Measurements from ENCODE around the gene KLHL22.
A peak's percentile ranks its signal among the peaks of the same experiment; 100 is the strongest.
"Not testable (repeated sequence)": the region's sequence is repeated elsewhere in the genome, so short reads cannot be mapped to it uniquely, and the experiment has no call there.

KLHL22 gene

GRCh38 chr22:20400606-20401375 lies 94.8 kb downstream of the KLHL22 start:
- DNase-seq (ENCODE audit: low read depth in 2 of 2) = no peak

- no peak for DNase-seq (ENCODE audit: low read depth in 2 of 2)
Measured at GRCh38 chr22:20399866-20400605, 95.6 kb downstream of the KLHL22 start.

GRCh38 chr22:20398420-20398819 lies 97.2 kb downstream of the KLHL22 start:
- DNase-seq (ENCODE audit: low read depth in 2 of 2) = no peak

GRCh38 chr22:20397498-20397897 lies 98.1 kb downstream of the KLHL22 start:
- no peak for DNase-seq (ENCODE audit: low read depth in 2 of 2)

GRCh38 chr22:20396639-20397038 lies 99.0 kb downstream of the KLHL22 start:
- DNase-seq (ENCODE audit: low read depth in 2 of 2) = no peak

GRCh38 chr22:20395907-20396287 lies 99.7 kb downstream of the KLHL22 start:
- no peak for DNase-seq (ENCODE audit: low read depth in 2 of 2)

- no peak for DNase-seq (ENCODE audit: low read depth in 2 of 2)
Measured at GRCh38 chr22:20395181-20395906, 100.3 kb downstream of the KLHL22 start.

- DNase-seq (ENCODE audit: low read depth in 2 of 2) = peak; percentile 72
Measured at GRCh38 chr22:20393705-20394476, 101.7 kb downstream of the KLHL22 start, which contains the start of gene ZNF74. Gene ZNF74 (plus strand): TSS chr22:20394151. CDS start chr22:20394629, 478 bp downstream.

- DNase-seq (ENCODE audit: low read depth in 2 of 2) = no peak
Measured at GRCh38 chr22:20392983-20393704, 102.5 kb downstream of the KLHL22 start.

GRCh38 chr22:20392365-20392881 lies 103.2 kb downstream of the KLHL22 start:
- DNase-seq (ENCODE audit: low read depth in 2 of 2) = not testable (repeated sequence)

All from stimulated activated CD4-positive, alpha-beta T cell treated with anti-CD3 and anti-CD28 coated beads, Interleukin-12 subunit alpha, Interleukin-12 subunit beta, amount 100 ng/mL, for 24 hours (primary cell).